Heart right ventricle (tissue), 16 donors: ENCODE results near the gene SEPTIN12. TPM values are rescaled to one million over a fixed set of nuclear protein-coding genes. Genes with fewer than 3 reads are reported as not detected.

Experiments used
- ATAC-seq, 8 donors: fragments of 200-7000 bp; cut with Tn5 transposase; one replicate each; pipeline ENCODE4 v1.9.1; 2020; ENCODE audit warnings: mild to moderate bottlenecking in 8 of 8, moderate library complexity in 8 of 8, moderate number of reproducible peaks in 1 of 8
- DNase-seq, 2 donors: peaks; one replicate each; pipeline ENCODE4 v3.0.0-alpha.2; 2020
- H3K27ac ChIP-seq, 10 donors: fragments of 200-600 bp; sonication (generic) in 2 of 10; one replicate each; pipeline versions ENCODE4 v1.5.0 to v1.8.0; 2020 to 2022; ENCODE audit warnings: mild to moderate bottlenecking in 3 of 10
- H3K27me3 ChIP-seq, 7 donors: fragments of 200-600 bp; one replicate each; pipeline ENCODE4 v1.8.0; 2021 to 2022; ENCODE audit warnings: mild to moderate bottlenecking in 2 of 7
- H3K36me3 ChIP-seq, 9 donors: fragments of 200-600 bp; sonication (generic) in 1 of 9; one replicate each; pipeline versions ENCODE4 v1.5.0 to v1.8.0; 2020 to 2022; ENCODE audit warnings: mild to moderate bottlenecking in 2 of 9
- H3K4me1 ChIP-seq, 9 donors: fragments of 200-600 bp; sonication (generic) in 1 of 9; one replicate each; pipeline versions ENCODE4 v1.5.0 to v1.8.0; 2020 to 2022; ENCODE audit warnings: mild to moderate bottlenecking in 4 of 9
- H3K4me3 ChIP-seq, 10 donors: fragments of 200-600 bp; sonication (generic) in 2 of 10; one replicate each; pipeline versions ENCODE4 v1.5.0 to v1.8.0; 2020 to 2022; ENCODE audit warnings: mild to moderate bottlenecking in 7 of 10, moderate library complexity in 2 of 10
- H3K9me3 ChIP-seq, 11 donors: fragments of 200-600 bp in 10 of 11; sonication (generic) in 2 of 11; one replicate each; pipeline versions ENCODE4 v1.5.0 to v1.8.0; 2013 to 2022; ENCODE audit warnings: mild to moderate bottlenecking in 2 of 11, control low read depth in 1 of 11, moderate library complexity in 1 of 11
- WGBS, 2 donors: extraction: QIAGEN DNeasy Blood & Tissue Kit; methylation state at CpG; one replicate each; pipeline ENCODE4 v1.1.7; 2013; ENCODE audit warnings: inconsistent platforms in 1 of 2; 5-methylcytosine and 5-hydroxymethylcytosine counted together
- intact Hi-C, 10 donors: fragments of 100-400 bp; cut with DNase I; formaldehyde crosslinking; loops; one replicate each; pipeline versions ENCODE4 v1.11.1 to v1.14.2; 2022
- polyA plus RNA-seq, 2 donors: library from polyadenylated mRNA; stranded (reverse); fragments of 200-250 nt; gene quantifications; one replicate each; pipeline ENCODE4 v1.2.3, GENCODE V29; 2013
- total RNA-seq, 10 donors: library from RNA; stranded (reverse); fragmentation: NEBNext Ultra II Directional in 3 of 10; extraction: Animal tissue kit (Norgen Biotek cat#: 25700) in 3 of 10; gene quantifications; one replicate each; pipeline versions ENCODE4 v1.2.1 to v1.2.4, GENCODE V29; 2021 to 2023
- TF ChIP-seq, protein P1 (sequence below), 9 donors: fragments of 200-600 bp; sonication (generic) in 2 of 9; IDR thresholded peaks; one replicate each; pipeline versions ENCODE4 v1.5.0 to v1.8.0; 2021 to 2022; ENCODE audit warnings: antibody characterized with exemption in 9 of 9, mild to moderate bottlenecking in 5 of 9, moderate library complexity in 1 of 9
- donor health status: Arrhythmogenic right ventricular cardiomyopathy.
- donor health status: ischemic (EF 13 %, LVEDD 7.1; RV severe dilation, severe dysfunction).
- donor health status: healthy with polysubstance abuse.
- donor health status: DM: no; HTN: yes; CAD: no.
- donor health status: DM: no; HTN: no; CAD: no.
- donor health status: ischemic (EF 25% LVEDD 6.9; RV normal size, moderate dysfunction).
- donor health status: ischemic (EF 25% LVEDD 5.7; RV mildly dilated, moderate dysfunction).
- donor health status: healthy.
- donor health status: DM: yes; HTN: yes; CAD: no.
- donor health status: Ischemic cardiomyopathy.
- donor health status: ischemic (EF 35%, LVEDD 5.7; RV mildly dilated, moderate dysfunction).
- donor health status: nonischemic (EF 11% LVEDD 7.7; RV severe dilation, severe dysfunction).
- donor health status: DM: yes; HTN: yes; CAD: no.
- donor health status: PGD.
- donor health status: ischemic (EF 29% LVEDD 5.4; RV normal size, mild dysfunction).
- donor health status: nonischemic (EF 23%, LVEDD 6.1; RV moderate dilation, normal function).

SEPTIN12 gene
- total and polyA plus RNA-seq, 12 donors: 1.3 TPM; not detected in 11

DNA sequence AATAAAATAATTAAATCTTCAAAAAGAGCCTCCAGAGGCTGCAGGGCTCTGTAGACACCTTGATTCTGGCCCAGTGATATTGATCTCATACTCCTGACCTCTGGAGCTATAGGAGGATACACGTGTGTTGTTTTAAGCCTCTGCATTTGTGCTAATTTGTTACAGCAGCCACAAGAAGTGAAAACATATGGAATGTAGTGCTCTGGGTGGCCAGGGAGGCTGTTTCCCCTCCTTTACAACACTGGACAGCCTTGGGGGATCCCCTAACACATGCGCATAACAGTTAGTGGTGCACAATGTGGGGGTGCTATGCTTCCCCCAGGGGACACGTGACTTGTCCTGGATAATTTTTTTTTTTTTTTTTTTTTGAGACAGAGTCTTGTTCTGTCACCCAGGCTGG lies 16.5 kb downstream of the SEPTIN12 start:
- intact Hi-C loops: no loop called here
- TF ChIP-seq, protein P1, sequence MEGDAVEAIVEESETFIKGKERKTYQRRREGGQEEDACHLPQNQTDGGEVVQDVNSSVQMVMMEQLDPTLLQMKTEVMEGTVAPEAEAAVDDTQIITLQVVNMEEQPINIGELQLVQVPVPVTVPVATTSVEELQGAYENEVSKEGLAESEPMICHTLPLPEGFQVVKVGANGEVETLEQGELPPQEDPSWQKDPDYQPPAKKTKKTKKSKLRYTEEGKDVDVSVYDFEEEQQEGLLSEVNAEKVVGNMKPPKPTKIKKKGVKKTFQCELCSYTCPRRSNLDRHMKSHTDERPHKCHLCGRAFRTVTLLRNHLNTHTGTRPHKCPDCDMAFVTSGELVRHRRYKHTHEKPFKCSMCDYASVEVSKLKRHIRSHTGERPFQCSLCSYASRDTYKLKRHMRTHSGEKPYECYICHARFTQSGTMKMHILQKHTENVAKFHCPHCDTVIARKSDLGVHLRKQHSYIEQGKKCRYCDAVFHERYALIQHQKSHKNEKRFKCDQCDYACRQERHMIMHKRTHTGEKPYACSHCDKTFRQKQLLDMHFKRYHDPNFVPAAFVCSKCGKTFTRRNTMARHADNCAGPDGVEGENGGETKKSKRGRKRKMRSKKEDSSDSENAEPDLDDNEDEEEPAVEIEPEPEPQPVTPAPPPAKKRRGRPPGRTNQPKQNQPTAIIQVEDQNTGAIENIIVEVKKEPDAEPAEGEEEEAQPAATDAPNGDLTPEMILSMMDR (IDR thresholded peaks at IDR 0.05): no peak
- no peak overlapping the region for H3K27ac ChIP-seq
- H3K9me3 ChIP-seq: no peaks in the 10 kb centered on the region
- DNase-seq (no peak), ATAC-seq (no peak)
- WGBS, 2 donors: 68 to 70% methylated on average over 3 of the region's 3 CpGs
- no peak overlapping the region for H3K4me3 ChIP-seq
- no peaks in the 10 kb centered on the region for H3K27me3 ChIP-seq
- H3K36me3 ChIP-seq: no peaks in the 10 kb centered on the region
- H3K4me1 ChIP-seq: peaks cover 7 to 17% (median 15%) of the 10 kb centered on the region in 9 donors

DNA sequence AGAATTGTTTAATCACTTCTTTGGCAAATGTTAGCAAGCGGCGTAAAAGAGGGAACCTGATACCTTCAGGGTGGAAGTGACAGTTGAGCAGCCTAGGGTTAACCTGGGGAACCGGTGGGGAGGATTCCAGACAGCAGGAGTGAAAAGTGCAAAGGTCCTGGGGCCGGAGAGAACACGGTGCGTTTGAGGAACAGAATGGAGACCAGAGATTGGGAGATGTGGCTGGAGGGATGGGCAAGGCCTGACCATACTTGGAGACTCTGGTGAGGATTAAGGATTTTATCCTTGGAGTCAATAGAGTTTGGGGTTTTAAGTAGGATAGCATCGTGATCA lies 18.9 kb downstream of the SEPTIN12 start:
- TF ChIP-seq, protein P1 (IDR thresholded peaks at IDR 0.05): no peak
- Histone ChIP-seq H3K36me3 (peaks cover 0 to 12% (median 0%) of the 10 kb centered on the region in 9 donors), H3K4me3 (peak overlapping the region in 9 of 10 donors; percentile 42 to 97 (median 82)), H3K27ac (peak overlapping the region in 8 of 10 donors; percentile 84 to 93 (median 90)), H3K27me3 (no peaks in the 10 kb centered on the region), H3K4me1 (peaks cover 12 to 35% (median 32%) of the 10 kb centered on the region in 9 donors), H3K9me3 (no peaks in the 10 kb centered on the region)
- no peak for DNase-seq
- intact Hi-C loops: loop anchor here in 3 of 10 donors (5.0 kb wide), 3 partner anchors 33 to 188 kb away; partner anchors contain the start of genes ROGDI (in 3 of the 3), ANKS3 (in 1 of the 3), DNAAF8 (in 1 of the 3) and SEC14L5 (in 1 of the 3)
- no peak for ATAC-seq
- 63 to 66% methylated on average over 7 of the region's 7 CpGs for WGBS, 2 donors

DNA sequence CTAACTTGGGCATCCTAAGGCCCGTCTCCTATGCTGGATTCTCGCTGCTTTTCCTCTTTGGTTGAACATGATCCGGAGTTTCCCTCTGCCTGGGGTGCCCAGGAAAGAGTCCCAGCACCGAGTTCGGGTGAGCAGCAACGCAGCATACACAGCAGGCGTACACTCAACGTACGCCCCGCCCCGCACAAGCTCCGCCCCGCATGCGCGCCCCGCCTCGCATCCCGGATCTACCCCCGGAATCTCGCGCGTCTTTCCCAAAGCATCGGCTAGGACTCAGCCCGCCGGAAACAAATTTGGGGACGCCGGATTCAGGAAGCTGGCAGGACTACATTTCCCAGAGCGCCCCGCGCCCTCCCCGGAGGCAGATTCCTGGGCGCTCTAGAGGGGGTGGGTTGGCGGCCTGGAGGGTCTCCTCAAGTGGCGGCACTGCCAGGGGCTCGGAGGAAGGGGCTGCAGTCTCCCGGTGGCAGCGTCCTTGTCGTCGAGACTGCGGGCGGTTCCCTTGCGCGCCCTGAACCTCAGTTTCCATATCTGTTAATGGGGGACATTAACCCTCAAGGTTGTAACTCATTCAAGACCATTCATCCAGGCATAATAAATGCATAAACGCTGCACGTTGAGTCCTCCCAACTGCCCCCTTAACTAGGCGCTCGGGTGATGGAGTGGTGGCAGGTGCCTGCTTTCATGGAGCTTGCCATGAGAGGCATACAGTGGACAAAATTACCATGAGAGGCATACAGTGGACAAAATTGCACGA lies 19.4 kb downstream of the SEPTIN12 start:
- H3K27ac ChIP-seq: peak overlapping the region; percentile 7 to 93 (median 88)
- DNase-seq: peak; percentile 98 to 99
- H3K27me3 ChIP-seq: no peaks in the 10 kb centered on the region
- H3K4me3 ChIP-seq: peak overlapping the region; percentile 25 to 97 (median 81)
- 4 to 5% methylated on average over 48 of the region's 48 CpGs for WGBS, 2 donors
- peak; percentile 87 to 97 (median 94) for ATAC-seq
- H3K4me1 ChIP-seq: peaks cover 12 to 39% (median 32%) of the 10 kb centered on the region in 9 donors
- H3K36me3 ChIP-seq: peaks cover 0 to 17% (median 3%) of the 10 kb centered on the region in 9 donors
- intact Hi-C loops: loop anchor here in 3 of 10 donors (5.0 kb wide), 3 partner anchors 34 to 189 kb away; partner anchors contain the start of genes ROGDI (in 3 of the 3), ANKS3 (in 1 of the 3), DNAAF8 (in 1 of the 3) and SEC14L5 (in 1 of the 3)
- no peaks in the 10 kb centered on the region for H3K9me3 ChIP-seq
- TF ChIP-seq, protein P1 (IDR thresholded peaks at IDR 0.05): no peak

DNA sequence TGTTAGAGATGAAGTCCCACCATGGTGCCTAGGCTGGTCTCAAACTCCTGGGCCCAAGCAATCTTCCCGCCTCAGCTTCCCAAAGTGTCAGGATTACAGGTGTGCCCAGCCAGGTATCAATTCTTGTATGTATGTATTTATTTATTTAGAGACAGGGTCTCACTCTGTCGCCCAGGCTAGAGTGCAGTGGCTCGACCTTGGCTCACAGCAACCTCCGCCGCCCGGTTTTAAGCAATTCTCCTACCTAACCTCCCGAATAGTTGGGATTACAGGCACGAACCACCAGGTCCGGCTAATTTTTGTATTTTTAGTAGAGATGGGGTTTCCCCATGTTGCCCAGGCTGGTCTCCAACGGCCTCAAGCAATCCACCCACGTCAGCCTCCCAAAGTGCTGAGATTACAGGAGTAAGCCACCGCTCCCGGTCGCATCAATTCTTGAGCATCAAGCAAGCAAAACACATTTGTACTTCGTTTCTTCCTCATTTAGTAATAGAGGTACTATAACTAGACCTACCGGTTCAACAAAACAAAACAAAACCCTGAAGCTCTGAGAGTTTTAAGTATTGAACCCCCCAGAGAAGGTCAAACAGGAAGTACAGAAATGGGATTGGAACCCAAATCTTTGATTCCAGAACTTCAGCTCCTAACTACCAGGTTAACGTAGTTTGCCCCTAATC lies 20.1 kb downstream of the SEPTIN12 start:
- DNase-seq (no peak), ATAC-seq (no peak)
- H3K4me1 ChIP-seq: peaks cover 12 to 44% (median 32%) of the 10 kb centered on the region in 9 donors
- H3K36me3 ChIP-seq: peaks cover 0 to 24% (median 9%) of the 10 kb centered on the region in 9 donors
- TF ChIP-seq, protein P1 (IDR thresholded peaks at IDR 0.05): no peak
- intact Hi-C loops: loop anchor here in 4 of 10 donors (2.0 to 5.0 kb wide), 4 partner anchors 34 to 189 kb away; partner anchors contain the start of genes ROGDI (in 3 of the 4), ANKS3 (in 1 of the 4), DNAAF8 (in 1 of the 4) and SEC14L5 (in 1 of the 4)
- 49 to 55% methylated on average over 17 of the region's 17 CpGs for WGBS, 2 donors
- H3K27ac ChIP-seq: peak overlapping the region; percentile 7 to 93 (median 88)
- H3K27me3 ChIP-seq: no peaks in the 10 kb centered on the region
- H3K9me3 ChIP-seq: no peaks in the 10 kb centered on the region
- H3K4me3 ChIP-seq: peak overlapping the region in 9 of 10 donors; percentile 57 to 99 (median 84)
